VCaP (cell line): ENCODE data around the gene MARS1.

Experiments used
- H3K27ac ChIP-seq: fragments of 450-650 bp; 2 replicates; pipeline ENCODE4 v1.5.1; 2017
- TF ChIP-seq, protein P1 (sequence below): fragments of 450-650 bp; conservative IDR thresholded peaks from 2 replicates; pipeline ENCODE4 v1.5.1; 2017; ENCODE audit warnings: mild to moderate bottlenecking, moderate library complexity

MARS1 gene

DNA sequence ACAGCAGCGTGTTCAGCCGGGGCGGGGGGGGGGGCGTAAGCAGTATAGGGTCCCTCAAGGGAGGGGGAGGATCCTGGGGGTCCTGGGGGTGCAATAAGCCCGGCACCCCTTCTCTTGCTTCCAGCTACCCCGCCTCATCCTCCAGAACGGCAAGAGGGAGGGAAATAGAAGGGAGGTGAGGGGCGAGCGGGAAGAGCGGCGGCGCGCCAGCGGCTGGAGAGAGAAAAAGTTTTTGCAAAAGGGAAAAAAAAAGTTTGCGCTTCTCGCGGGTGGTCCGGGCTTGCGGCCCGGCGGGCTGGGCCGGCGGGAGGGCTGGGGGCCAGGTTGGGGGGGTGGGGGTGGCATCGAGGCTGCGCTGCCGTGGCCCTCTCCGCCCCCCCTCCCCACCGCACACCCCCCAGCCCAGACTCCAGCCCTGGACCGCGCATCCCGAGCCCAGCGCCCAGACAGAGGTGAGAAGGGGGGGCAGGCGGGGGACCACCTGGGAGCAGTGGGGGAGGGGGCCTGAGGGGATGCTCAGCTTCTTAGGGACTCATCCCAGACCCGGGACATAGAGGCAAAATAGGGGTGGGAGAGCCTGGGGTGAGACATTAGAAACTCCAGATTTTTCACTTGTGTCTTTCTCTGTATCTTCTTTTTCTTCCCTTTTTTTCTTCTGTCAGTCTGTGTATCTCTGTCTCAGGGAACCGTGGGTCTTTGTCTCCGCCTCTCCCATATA lies 28.0 kb upstream of the MARS1 start, which contains the start of gene GLI1:
GLI1 (plus strand) TSS at position 36 of the 718 bp plus-strand sequence. CDS start 3,907 bp downstream, outside the sequence.
- peak within 1 kb of the TSS; percentile 75 for H3K27ac ChIP-seq
- TF ChIP-seq, protein P1, sequence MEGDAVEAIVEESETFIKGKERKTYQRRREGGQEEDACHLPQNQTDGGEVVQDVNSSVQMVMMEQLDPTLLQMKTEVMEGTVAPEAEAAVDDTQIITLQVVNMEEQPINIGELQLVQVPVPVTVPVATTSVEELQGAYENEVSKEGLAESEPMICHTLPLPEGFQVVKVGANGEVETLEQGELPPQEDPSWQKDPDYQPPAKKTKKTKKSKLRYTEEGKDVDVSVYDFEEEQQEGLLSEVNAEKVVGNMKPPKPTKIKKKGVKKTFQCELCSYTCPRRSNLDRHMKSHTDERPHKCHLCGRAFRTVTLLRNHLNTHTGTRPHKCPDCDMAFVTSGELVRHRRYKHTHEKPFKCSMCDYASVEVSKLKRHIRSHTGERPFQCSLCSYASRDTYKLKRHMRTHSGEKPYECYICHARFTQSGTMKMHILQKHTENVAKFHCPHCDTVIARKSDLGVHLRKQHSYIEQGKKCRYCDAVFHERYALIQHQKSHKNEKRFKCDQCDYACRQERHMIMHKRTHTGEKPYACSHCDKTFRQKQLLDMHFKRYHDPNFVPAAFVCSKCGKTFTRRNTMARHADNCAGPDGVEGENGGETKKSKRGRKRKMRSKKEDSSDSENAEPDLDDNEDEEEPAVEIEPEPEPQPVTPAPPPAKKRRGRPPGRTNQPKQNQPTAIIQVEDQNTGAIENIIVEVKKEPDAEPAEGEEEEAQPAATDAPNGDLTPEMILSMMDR, result no peak

DNA sequence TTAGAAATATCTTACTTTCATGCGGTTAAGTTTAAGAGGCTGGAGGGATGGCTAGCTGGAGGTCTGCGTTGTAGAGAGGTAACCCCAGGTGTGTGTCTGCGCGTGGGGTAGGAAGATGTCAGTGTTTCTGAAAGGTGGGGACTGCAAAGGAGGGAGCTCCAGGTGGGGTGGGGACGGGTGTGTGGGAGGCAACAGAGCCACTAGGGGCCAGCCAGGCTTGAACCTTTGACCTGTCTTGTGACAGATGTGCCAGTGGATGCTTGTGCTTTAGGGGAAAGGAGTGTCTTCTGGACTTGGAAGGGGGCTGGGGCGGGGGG lies 27.4 kb upstream of the MARS1 start:
- TF ChIP-seq, protein P1, result no peak
- H3K27ac ChIP-seq, result no peak overlapping the region

DNA sequence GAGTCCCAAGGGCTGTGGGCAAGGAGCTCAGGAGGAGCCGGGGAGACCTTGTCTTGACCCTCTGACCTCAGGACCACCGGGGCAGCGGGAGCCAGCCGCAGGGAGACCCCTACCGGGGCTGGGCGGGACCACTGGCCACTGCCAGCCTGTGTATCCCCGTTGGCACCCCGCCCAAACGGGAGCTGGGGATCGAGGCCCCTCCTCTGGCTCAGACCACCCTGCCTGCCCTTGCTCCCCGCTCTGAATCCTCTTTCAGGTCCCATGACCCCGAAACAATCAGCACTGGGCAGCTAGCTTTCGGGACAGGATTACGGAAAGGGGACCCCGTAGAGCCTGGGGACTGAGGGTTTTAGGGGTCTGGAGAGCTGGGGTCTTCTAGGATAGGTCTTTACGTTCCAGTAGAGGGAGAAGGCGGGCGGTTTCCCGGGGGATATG lies 27.0 kb upstream of the MARS1 start:
- TF ChIP-seq, protein P1, result no peak
- H3K27ac ChIP-seq, result no peak overlapping the region

DNA sequence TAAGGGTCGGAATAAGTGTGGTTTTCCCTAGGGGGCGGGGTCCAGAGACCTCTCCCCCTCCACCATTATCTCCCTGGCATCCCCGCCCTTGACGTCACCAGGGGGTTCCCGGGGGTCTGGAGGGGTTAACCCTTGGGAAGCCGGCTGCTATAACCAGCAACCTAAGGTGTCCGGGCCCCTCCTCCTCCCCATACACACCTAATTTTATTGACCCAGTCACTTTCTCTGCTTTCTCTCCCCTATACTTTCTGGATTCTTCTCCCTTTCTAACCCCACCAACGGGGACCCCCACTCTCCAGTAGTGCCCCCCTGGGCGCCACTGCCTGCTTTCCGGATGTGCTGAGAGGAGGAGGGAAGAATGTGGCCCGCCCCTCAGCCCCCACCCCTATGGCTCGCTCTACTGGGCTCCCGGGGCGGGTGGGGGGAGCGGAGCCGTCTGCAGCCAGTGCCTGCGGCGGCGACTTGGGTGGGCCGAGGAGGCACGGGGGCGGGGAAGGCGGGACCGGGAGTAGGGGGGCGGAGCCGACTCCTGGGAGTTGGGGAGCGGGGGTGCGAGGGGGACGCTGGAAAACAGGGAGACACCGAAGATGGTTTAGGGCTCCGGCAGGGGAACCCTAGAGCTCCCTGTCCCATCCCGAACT lies 26.5 kb upstream of the MARS1 start:
- TF ChIP-seq, protein P1, result no peak
- no peak overlapping the region; the same call in 1 of the 2 replicates for H3K27ac ChIP-seq

DNA sequence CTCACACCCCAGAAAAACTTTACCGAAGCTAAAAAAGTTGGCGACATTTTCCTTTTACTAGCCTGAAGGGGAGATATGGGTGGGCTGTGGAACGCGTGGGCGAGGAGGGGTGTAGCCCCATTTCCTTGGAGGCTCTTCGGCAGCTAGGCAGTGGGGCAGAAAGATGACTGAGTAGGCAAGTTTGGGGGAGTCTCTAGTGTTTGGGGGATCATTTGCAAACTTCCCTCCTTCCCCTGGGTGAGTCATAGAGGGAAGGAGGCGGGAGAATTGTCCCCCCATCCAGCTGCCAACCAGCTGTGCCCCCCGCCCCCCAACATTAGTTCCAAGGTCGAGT lies 26.0 kb upstream of the MARS1 start:
- peak overlapping the region; percentile 66 for H3K27ac ChIP-seq
- TF ChIP-seq, protein P1, result no peak

DNA sequence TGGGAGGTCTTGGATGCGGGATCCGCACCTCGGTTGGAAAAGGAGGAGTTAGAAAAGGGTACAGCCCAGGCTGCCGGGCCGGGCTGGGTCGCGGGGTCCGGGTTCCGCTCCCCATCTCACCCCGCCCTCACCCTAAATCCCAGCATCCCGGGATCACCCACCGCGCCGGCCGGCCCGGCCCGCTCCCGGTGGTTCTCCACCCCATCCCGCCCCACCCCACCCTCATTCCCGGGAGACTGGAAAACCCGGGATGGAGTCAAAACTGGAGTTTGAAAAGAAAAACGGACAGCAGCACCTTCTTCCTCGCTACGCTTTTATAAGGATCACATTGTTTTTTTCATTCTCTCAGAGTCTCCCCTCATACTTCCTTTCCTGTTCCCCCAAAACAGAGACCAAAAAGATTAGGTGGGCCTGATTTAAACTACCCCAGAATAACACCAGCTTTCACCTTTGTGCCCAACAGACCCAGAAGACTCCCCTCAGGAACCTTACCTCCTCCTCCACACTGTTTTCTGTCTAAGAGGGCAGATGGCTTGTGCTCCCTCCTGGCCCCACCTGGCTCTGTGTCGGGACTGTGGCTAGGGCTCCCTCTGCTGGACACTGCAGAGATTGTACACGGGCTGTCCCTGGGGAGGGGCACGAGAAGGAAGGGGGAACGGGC lies 25.5 kb upstream of the MARS1 start:
- TF ChIP-seq, protein P1, result peak; percentile 99
- peak overlapping the region; percentile 66 for H3K27ac ChIP-seq

DNA sequence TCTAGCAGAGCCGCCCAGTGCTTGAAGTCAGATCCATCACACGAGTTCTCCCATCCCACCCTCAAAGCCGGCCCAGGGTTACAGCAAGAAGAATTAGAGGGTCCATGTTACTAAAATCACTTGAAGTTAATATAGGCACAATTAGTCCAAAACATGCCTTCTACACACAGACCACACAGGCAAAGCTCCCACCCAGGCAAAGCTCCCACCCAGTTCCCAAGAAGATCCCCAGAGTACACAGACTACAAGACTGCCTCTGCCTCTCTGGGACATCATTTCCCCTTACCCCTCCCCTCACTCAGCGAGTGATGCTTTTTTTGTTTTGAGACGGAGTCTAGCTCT lies 25.0 kb upstream of the MARS1 start:
- peak overlapping the region; percentile 66 for H3K27ac ChIP-seq
- TF ChIP-seq, protein P1, result no peak; the same call in none of the 2 replicates
